LHCN-M2 (cell line): ENCODE data around the gene CCDC6. TPM values are rescaled to one million over a fixed set of nuclear protein-coding genes. Genes with fewer than 3 reads are reported as not detected.

Experiments used
- DNase-seq: peaks from one replicate; pipeline ENCODE4 v3.0.0-alpha.2; 2012; ENCODE audit warnings: low read depth
- total RNA-seq: library from RNA; depleted of rRNA; stranded (reverse); fragments of >200 nt; gene quantifications from 2 replicates; pipeline ENCODE4 v1.2.3, GENCODE V29; 2014

The CCDC6 gene
- total RNA-seq, 1 experiment from 2014 or later = 23.0 TPM

DNA sequence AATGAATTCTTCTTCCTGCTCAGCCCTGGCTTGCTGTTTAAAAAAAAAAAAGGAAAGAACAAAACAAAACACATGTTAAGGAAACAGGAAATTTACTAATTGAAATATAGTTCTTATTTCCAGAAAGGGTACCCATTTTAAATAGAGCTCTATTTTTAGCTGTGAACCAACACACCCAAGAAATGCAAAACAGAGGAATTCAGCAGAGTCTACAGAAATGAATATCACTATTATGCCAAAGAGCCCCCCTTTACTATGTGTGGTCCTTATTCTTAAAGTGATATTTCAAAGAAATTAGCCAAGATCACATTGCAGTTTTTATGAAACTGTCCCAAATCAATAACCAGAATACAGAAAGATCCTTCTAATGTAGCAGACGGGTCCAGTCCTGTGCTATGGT lies 53.7 kb downstream of the CCDC6 start:
- no peak for DNase-seq

DNA sequence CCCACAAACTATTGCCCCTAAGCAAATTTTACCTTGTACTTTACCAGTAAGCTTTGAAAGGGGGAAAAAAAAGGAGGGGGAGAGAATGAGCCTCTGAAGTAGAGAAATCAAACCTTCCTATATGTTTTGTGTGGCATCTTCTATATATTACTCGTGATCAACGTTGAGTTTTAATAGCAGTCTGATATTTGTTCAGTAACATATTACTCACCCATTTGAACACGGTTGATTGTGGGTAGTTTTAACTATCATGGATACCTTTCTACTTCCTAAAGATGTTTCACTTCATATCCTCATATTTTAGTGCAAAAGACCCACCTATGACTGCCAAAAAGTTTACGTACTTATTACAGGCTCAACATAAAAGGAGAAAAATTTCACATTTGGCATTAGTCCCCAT lies 54.5 kb downstream of the CCDC6 start:
- DNase-seq = no peak

DNA sequence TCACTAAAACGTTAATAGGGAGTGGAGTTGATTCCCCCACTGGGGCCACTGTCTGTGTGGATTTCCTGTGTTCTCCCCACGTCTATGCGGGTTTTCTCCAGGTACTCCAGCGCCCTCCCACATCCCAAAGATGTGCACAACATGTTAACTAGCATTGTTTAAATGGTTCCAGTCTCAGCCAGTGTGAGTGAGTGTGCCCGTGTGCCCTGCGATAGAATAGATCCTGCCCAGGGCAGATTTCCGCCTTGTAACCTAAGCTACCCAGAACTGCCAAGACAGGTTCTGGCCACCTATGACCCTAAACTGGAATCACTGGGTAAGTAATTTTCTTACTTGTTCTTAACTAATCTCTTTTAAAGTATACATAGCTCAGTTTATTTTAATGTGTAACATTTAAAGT lies 58.5 kb downstream of the CCDC6 start:
- DNase-seq = no peak

DNA sequence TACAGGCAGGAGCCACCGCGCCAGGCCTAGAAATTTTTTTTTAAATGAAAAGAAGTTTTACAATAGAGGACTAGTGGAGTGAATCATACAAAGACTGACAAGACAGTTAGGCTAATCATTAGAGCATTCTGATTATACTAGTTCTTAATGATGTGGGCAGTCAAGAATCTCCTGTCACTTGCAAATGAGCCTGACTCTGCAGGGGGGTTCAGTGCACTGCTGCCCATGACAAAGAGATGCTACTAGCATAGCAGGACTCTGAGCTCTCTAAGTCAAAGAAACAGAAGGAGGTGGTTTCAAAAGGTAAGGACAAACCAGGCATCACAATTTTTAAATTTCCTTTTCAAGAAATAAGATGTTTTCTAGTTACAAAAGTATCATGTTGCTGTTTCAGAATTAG lies 59.0 kb downstream of the CCDC6 start:
- no peak for DNase-seq

DNA sequence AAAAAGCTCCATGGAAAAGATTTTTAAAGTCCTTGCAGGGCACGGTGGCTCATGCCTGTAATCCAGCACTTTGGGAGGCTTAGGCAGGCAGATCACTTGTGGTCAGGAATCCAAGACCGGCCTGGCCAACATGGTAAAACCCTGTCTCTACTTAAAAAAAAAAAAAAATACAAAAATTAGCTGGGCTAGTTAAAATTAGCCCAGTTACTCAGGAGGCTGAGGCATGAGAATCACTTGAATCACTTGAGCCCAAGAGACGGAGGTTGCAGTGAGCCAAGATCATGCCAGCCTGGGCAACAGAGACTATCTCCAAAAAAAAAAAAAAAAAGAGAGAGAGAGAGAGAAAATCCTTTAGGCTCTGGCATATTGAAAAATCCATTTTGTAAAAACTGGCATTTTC lies 61.9 kb downstream of the CCDC6 start:
- no peak for DNase-seq

DNA sequence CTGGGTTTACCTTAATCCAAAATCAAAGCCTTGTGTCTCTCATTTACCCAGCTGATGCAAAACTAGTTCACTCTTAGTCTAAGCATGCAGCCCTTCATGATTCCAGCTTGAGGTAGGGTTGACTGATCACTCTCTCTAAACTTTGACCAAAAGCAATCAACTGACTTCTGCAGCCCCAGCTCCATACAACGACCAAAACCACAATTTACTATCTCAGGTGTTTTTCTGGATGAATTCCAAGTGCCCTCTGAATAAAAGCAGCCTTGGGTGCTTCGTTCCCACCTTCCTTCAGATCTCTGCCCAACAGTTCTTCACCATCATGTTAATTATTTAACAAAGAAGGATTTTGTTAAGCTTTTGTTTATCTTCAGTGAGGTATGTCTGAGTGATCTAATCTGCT lies 62.6 kb downstream of the CCDC6 start:
- no peak for DNase-seq

DNA sequence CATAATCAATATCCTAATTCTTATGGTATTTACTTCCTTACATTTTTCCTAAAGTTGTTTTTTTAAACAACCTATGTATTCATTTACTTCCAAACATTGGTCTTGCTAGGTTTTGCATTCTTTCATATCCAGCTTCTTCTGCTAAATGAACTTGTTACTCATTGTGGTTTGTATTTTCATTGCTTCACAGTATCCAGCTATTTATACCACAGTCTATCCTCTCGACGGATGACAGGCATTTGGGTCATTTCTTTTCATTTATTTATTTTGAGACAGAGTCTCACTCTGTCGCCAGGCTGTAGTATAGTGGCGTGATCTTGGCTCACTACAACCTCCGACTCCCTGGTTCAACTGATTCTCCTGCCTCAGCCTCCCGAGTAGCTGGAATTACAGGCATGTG lies 66.8 kb downstream of the CCDC6 start:
- DNase-seq = peak; percentile 71

DNA sequence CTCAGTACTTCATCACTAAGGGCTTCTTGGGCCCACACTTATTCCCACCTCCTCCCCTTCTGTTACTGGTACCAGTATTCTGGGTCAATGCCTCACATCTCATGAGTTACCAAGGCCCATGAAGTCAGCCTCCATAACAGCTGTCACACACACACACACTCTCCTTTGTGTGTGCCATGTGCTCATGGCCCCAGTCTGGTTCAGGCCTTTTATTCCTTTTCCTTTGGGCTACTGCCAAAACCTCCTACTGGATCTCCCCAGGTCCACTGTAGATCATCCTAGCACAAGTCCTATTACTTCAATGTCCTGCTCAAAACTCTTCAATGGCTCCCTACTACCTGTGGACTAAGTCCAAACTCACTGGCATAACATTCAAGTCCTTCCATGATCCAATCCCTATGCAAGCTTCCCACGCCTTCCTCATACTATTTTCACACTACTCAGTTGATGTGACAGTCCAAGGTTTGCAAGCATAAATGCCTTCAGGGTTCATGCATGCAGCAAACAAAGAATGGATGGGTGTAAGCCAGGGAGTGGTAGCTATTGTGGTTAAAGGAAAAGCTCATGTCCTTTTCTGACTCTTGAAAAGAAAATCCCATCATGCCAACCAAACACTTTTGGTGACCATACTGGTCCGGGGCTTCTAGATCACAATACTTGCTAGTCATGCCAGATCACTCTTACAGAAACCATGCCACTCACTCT lies 68.1 kb downstream of the CCDC6 start:
- no peak for DNase-seq

DNA sequence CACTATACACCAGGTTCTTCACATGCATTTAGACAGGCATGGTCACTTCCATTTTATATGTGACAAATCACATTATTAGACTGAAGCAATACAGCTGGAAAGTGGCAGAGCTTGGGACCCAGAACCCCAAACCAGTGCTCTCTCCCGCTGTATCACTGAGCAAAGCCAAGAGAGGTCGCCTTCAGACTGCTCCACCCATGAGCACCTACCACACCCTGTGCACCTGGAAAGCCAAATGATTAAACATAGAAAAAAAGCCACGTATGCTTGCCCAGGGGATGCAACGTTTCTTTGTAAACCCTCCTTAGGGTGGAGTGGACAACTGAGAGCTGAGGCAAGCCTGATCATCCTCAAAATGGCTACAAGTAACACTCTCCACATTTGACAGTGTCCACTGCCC lies 72.5 kb downstream of the CCDC6 start:
- DNase-seq = no peak

DNA sequence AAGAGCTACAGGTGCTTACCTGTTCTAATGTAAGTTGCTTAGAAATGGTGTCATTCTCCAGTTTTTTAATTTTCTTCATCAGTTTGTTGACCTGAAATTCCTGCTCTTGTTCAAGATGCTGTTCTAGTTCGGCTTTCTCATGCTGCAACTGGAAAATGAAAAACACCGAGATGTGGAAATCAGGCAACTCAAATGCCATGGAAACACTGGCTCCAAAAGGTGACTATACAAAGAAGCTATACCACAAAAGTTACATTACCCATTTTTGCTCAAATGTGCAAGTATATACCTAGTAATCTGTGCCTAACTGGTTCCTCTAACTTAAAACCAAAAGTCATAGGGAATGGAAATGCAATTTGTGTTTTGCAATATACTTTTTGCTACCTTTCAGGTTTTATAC lies 73.8 kb downstream of the CCDC6 start:
- no peak for DNase-seq

DNA sequence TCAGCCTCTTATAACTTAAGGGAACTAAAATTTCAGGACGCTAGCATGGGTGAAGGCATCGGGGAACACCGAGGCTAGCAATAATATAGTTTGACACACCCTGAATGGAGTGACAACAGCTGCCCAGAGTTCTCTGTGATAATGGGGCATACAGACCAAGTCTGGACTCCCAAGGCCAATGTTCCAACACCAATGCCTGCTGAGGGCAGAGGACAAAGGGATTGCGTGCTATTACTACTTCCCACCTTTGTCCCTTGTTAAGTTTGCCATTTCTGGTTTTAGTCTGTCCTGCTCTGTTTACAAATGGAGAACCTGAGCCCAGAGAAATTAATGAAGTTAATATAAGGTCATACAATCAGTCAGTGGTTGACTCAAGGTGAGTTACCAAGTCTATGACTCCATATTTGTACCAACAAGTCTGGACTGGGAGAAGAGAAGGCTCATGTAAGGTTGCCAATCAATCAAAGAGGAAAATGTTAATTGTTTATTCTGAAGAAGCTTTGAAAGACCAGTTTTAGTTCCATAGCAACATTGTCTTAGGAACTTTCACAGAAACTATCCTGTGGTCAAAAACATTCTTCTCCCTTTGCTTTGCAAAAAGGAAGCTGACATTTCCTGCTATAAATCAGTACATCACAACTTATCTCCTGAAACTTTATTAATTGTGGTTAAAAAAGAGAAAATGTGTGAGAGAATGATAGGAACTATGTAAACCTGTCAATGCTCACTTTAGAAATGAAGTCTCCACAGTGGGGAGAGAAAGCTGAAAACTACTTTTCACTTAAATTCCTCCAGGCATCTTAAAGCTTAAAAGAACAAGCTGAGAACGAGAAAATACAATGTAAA lies 74.5 kb downstream of the CCDC6 start:
- no peak for DNase-seq

DNA sequence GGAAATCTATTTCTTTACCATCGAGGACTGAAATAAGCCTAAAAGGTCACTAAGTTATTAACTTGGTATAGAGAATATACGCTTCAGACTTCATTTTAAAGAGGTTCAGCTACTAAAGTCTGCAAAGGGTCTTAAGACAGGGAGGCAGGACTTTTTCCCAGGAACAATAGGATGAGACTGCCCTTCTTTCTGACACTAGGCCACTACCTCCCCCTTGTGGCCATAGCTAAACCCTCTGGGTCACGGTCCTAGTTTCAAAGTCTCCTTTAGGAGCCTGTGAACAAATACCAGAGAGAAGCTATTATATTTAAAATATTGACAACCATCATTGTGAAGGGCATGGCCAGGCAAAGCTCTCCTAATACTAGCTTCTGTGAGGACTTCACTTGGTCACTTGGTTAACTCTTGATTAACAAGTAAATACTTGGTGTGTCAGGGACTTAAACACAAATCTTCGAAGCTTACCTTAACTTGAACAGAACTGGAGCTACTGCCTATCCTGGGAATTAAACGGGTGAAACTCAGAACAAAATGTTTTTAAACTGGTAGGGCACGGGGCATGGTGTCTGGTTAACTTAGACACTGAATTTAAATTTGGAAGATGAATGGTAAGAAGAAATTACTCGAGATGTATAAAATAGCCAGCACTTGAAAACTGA lies 75.6 kb downstream of the CCDC6 start:
- DNase-seq = peak; percentile 44

DNA sequence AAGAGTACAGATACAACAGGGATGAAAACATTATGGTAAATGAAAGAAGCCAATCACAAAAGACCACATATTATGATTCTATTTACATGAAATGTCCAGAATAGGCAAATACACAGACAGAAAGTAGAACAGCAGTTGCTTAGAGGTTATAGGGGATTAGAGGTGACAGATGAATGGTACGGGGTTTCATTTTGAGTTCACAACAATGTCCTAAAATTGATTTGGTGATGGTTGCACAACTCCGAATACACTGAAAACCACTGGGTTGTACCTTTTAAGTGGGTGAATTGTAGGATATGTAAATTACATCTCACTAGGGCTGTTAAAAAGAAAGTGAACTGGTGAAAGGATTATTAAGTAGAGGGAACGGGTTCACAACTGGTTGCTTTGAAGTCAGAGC lies 76.8 kb downstream of the CCDC6 start:
- DNase-seq = no peak

DNA sequence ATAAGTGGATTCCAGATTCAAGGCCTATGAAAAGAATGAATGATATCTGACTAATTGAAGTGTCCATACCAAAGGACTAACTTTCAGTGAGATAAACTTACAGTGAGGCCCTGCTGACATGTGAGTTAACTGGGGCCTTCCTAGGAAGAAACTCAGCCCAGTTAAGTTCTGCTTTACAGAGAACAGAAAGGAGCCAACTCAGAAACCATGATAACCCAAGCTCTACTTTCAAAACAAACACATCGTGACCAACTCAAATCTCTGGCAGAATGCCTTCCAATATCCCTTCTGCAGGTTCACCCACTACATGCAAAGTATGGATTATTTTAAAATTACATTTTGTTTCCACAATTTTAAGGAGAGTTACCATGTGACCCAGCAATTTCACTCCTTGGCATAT lies 77.3 kb downstream of the CCDC6 start:
- no peak for DNase-seq

DNA sequence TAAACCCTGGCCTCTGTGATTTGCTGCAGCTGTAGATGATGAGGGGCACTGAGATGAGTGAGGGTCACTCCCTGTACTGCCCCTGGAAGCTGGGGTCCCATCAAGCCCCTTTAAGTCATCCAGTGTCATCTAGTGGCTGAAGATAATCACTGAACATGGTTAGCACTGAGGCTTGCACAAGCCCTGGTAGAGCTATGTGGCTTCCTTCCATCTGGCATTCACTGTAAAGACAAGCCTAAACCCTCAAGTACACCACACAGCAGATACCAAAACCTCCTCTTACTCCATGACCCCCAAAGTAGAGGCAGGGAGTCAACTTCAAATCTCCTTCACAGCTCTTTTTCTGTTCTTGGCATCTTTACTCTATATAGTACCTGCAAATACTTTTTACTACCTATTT lies 80.4 kb downstream of the CCDC6 start:
- no peak for DNase-seq

DNA sequence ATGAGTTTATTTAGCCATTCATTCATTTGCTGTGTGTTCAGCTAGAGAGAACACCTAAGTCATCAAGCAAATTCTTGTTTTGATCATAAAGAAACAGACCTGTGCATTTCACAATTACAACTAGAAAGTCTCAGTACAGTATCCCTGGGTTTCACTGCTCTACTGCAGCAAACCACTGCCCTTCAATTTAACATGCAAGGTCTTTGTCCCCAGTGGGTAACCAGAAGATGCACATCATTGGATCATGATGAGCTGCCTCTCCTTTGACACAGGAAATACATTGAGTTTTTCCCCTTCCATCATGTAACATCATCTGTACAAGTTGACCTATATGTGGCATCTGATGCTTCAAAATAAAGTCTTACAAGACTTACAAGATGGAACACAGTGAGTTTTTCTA lies 82.6 kb downstream of the CCDC6 start:
- no peak for DNase-seq

DNA sequence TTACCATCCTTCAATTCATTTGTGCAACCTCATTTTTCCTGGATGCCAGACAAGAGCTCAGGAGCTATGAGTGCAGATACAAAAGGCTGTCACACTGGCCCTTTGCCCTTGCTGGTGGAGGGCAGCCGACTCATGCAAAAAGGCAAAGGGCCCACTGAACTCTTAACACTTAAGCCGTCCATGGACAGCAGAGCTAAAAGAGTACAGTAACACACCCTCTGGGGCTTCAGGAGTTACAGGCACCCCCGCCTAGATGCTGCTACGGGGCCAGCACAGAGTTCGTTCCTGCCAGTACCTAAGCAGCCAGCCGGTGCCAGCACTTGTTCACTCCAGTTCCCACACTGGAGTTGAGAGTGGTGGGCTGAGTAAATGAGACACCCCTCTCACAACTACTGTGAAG lies 83.2 kb downstream of the CCDC6 start:
- DNase-seq = no peak

DNA sequence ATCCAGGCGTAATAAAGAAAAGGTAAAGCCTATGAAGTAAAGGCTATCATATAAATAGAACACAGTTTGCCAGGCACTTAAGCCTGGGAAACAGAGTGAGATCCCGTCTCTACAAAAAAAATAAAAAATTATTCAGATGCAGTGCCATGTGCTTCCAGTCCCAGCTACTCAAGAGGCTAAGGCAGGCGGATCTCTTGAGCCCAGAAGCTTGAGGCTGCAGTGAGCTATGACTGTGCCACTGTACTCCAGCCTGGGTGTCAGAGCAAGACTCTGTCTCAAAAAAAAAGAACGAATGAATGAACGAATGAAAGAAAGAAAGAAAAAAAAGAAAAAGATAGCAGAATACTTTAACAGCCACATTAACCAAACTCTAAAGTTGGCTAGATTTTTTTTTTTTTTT lies 85.9 kb downstream of the CCDC6 start:
- no peak for DNase-seq

DNA sequence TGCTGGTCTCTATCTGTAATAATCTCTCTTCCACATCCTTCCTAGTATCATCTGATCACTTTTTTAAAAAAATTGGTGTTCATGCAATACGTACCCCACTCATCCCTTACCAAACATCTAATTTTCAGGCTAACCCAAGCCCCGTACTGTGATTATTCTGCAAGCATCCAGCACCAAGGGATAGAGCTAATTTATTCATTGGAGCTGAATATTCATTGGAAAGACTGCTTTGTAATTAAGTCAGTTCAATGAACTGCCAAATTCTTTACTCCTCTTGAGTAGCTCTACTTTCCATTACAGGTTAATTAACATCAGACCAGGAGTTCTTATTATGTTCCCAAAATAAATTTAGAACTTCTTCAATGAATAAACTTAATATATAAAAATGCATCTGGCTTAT lies 86.7 kb downstream of the CCDC6 start:
- DNase-seq = no peak

DNA sequence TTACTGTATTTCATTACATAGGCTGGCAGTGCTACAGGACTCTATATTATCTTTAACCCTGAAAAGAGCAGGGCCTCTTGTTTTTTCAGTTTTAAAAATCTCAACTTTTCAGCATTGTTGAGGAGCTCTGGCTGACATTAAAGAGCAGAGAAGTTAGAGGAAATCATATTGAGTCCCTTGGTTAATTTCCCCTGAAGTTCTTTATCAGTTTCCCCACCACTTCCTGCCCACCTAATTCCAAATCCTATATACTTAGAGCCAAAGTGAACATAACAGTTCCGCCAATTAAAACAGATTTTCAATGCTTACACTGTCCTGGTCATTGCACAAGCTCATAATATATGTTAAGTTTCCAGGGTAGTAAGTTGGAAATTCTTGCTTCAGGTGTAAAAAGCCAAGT lies 87.1 kb downstream of the CCDC6 start:
- no peak for DNase-seq

DNA sequence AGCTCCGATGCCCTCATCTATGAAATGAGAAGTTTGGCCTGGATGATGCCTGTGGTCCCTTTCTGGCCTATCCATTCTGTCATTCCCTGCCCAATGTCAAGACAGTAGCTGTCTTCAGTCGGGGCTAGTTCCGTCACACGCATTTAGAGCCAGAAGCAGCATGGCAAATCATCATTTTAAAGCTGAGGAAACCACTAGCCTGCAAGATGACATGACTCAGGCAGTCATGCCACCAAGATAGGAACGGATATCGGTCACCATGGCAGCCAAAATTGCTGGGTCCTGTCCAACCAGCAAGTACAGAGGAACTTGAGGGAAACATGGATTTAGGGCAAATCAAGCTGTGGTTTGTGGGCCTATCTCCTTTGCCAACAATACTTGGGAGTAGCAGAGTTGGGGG lies 88.6 kb downstream of the CCDC6 start:
- DNase-seq = peak; percentile 69

DNA sequence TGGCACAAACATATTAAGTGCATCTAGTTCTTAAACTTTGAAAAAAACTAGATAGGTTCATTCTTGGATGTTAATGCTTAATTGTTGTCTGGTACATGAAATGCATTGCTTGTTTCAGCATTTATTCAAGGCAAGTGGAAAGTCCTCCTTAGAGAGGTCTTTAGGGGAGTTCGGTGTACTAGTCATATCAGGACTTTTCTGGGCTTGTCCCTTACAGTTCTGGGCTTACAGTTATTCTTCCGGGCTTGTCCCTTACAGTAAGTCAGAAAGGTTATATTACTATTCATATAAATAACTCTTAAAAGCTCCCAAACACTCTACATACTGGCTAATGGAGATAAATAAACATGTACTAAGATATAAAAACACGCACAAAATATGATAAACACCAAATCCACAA lies 91.5 kb downstream of the CCDC6 start:
- no peak for DNase-seq
